Neural cell (in vitro differentiated cells): Measurements from ENCODE around the gene NOC2L. TPM values are rescaled to one million over a fixed set of nuclear protein-coding genes. Genes with fewer than 3 reads are reported as not detected.

Experiments used
- H2AFZ ChIP-seq: fragments of 200-600, 300-800 bp; sonication (generic), shearing (Covaris generic); 2 replicates; pipeline ENCODE4 v1.6.0; 2014; ENCODE audit warnings: low read depth, mild to moderate bottlenecking, antibody characterized with exemption, low read length, moderate library complexity
- H3F3A ChIP-seq: fragments of 200-600 bp; shearing (Covaris generic); 2 replicates; pipeline ENCODE4 v1.6.1; 2016; ENCODE audit warnings: mild to moderate bottlenecking, moderate library complexity, mixed read lengths, antibody characterized with exemption, low read length; ENCODE audit not compliant: insufficient read depth, poor library complexity, severe bottlenecking
- H3K27ac ChIP-seq: fragments of 200-600, 300-800 bp; sonication (generic), shearing (Covaris generic); 2 replicates; pipeline ENCODE4 v1.5.1; 2014; ENCODE audit warnings: mild to moderate bottlenecking, low read length, moderate library complexity
- H3K27me3 ChIP-seq: fragments of 300-800, 200-600 bp; sonication (generic), shearing (Covaris generic); 2 replicates; pipeline ENCODE4 v1.6.0; 2014; ENCODE audit warnings: mild to moderate bottlenecking, low read depth, low read length, moderate library complexity; ENCODE audit not compliant: insufficient read depth
- H3K36me3 ChIP-seq: fragments of 300-800, 200-600 bp; sonication (generic), shearing (Covaris generic); 2 replicates; pipeline ENCODE4 v1.5.1; 2014; ENCODE audit warnings: mild to moderate bottlenecking, antibody characterized with exemption, low read length, moderate library complexity; ENCODE audit not compliant: insufficient read depth
- H3K4me2 ChIP-seq: fragments of 300-800, 200-600 bp; sonication (generic), shearing (Covaris generic); 2 replicates; pipeline ENCODE4 v1.6.0; 2014; ENCODE audit warnings: mild to moderate bottlenecking, low read length
- H3K4me3 ChIP-seq: fragments of 300-800, 200-600 bp; sonication (generic), shearing (Covaris generic); 2 replicates; pipeline ENCODE4 v1.5.1; 2014; ENCODE audit warnings: mild to moderate bottlenecking, low read length, moderate library complexity
- H3K79me2 ChIP-seq: fragments of 200-600 bp; shearing (Covaris generic); replicated peaks from 2 replicates; pipeline ENCODE4 v1.6.0; 2014; ENCODE audit warnings: mild to moderate bottlenecking, low read length, moderate library complexity; ENCODE audit not compliant: insufficient read depth
- H3K9ac ChIP-seq: fragments of 300-800, 200-600 bp; sonication (generic), shearing (Covaris generic); 2 replicates; pipeline ENCODE4 v1.6.1; 2016; ENCODE audit warnings: mild to moderate bottlenecking, low read length, mixed read lengths
- H3K9me2 ChIP-seq: fragments of 200-600 bp; shearing (Covaris generic); 2 replicates; pipeline ENCODE4 v1.6.1; 2016; ENCODE audit warnings: mild to moderate bottlenecking, low read length, mixed read lengths; ENCODE audit not compliant: insufficient read depth
- H3K9me3 ChIP-seq: fragments of 200-600, 300-800 bp; sonication (generic), shearing (Covaris generic); 2 replicates; pipeline ENCODE4 v1.6.1; 2016; ENCODE audit warnings: mild to moderate bottlenecking, mixed run types, low read length, moderate library complexity, mixed read lengths
- H4K20me1 ChIP-seq: fragments of 200-600 bp; shearing (Covaris generic); 2 replicates; pipeline ENCODE4 v1.6.1; 2016; ENCODE audit warnings: mild to moderate bottlenecking, mixed run types; ENCODE audit not compliant: insufficient read depth
- CTCF ChIP-seq: fragments of 450-650 bp; IDR thresholded peaks from 2 replicates; pipeline ENCODE4 v1.5.1; 2014; ENCODE audit warnings: antibody characterized with exemption, mild to moderate bottlenecking, moderate library complexity; ENCODE audit not compliant: poor library complexity, severe bottlenecking
- EP300 ChIP-seq: fragments of 450-650 bp; conservative IDR thresholded peaks from 2 replicates; pipeline ENCODE4 v1.6.1; 2014; ENCODE audit warnings: antibody characterized with exemption, mild to moderate bottlenecking, moderate library complexity; ENCODE audit not compliant: poor library complexity, severe bottlenecking
- EZH2 ChIP-seq: fragments of 200-600, 300-800 bp; shearing (Covaris generic), sonication (generic); IDR thresholded peaks from 2 replicates; pipeline ENCODE4 v1.6.1; 2014; ENCODE audit warnings: antibody characterized with exemption, low read length, borderline replicate concordance, mild to moderate bottlenecking; ENCODE audit not compliant: insufficient read depth, poor library complexity, severe bottlenecking
- MXI1 ChIP-seq: fragments of 450-650 bp; conservative IDR thresholded peaks from 2 replicates; pipeline ENCODE4 v1.6.1; 2014; ENCODE audit warnings: antibody characterized with exemption, mild to moderate bottlenecking; ENCODE audit not compliant: poor library complexity, severe bottlenecking
- POLR2AphosphoS5 ChIP-seq: IDR thresholded peaks from 2 replicates; pipeline ENCODE4 v1.6.1; 2012
- RAD21 ChIP-seq: fragments of 450-650 bp; conservative IDR thresholded peaks from 2 replicates; pipeline ENCODE4 v1.6.1; 2014; ENCODE audit warnings: antibody characterized with exemption, mild to moderate bottlenecking, moderate library complexity
- REST ChIP-seq: IDR thresholded peaks from 2 replicates; pipeline ENCODE4 v1.6.1; 2012; ENCODE audit warnings: borderline replicate concordance
- SMC3 ChIP-seq: fragments of 450-650 bp; conservative IDR thresholded peaks from 2 replicates; pipeline ENCODE4 v1.6.1; 2014; ENCODE audit warnings: antibody characterized with exemption, mild to moderate bottlenecking, moderate library complexity; ENCODE audit not compliant: poor library complexity
- TAF1 ChIP-seq: IDR thresholded peaks from 2 replicates; pipeline ENCODE4 v1.6.1; 2012; ENCODE audit warnings: low read depth
- polyA plus RNA-seq: library from polyadenylated mRNA; depleted of rRNA; stranded (reverse); fragments of >200 nt; gene quantifications from 2 replicates; pipeline ENCODE4 v1.2.3, GENCODE V29; 2014

Gene NOC2L
- polyA plus RNA-seq, 1 donor from 2014 or later: 77.2 TPM

DNA sequence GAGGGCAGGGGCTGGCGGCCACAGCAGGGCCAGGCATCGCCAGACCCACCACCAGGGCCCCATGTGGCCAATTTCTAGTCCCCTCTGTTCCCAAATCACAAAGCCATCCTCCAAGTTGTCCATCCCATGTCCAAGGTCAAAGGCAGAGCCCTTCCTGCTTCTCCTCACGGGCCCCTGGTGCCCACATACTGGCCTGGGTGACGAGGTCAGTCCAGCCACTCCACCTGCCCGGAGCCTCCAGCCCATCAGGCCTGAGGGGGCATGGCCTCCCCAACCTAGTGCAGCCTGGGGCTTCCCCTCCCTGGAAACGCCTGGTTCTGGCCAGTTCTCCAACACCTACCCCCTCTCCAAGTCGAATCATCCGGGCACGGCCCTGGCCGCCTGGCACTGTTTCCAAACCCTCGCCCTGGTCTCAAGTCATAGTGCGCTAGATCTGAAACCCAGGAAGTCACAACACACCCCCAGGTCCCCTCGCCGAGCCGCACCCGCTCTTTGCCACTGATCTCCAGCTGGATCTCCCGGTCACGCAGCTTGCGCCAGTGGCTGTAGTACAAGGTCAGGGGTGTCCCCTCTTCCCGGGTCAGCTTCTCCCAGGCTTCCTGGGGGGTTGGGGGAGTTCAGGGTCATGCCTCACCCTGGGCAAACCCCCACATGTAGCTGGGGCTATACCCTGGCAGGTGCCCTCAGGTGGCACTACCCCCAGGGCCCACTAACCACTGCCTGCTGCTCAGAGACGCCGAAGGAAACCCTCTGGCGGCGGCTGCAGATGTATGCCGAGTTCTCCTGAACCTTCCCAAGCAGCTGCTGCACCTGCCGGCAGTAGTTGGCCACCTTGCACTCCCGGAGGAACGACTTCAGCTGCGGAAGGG lies 13.1 kb downstream of the NOC2L start:
- TF ChIP-seq SMC3 (no peak), REST (no peak), CTCF (no peak), MXI1 (no peak), TAF1 (no peak), EZH2 (no peak), POLR2AphosphoS5 (no peak), RAD21 (no peak), EP300 (no peak)
- Histone ChIP-seq H4K20me1 (no peaks in the 10 kb centered on the region), H3K79me2 (no peaks in the 10 kb centered on the region), H3K27ac (no peak overlapping the region), H2AFZ (no peak overlapping the region), H3K9me2 (no peaks in the 10 kb centered on the region), H3K9me3 (no peaks in the 10 kb centered on the region), H3K36me3 (peaks cover 4% of the 10 kb centered on the region), H3K4me2 (no peak overlapping the region), H3K27me3 (peaks cover 24% of the 10 kb centered on the region), H3F3A (no peaks in the 10 kb centered on the region), H3K9ac (no peak overlapping the region), H3K4me3 (no peak overlapping the region)

GRCh38 chr1:944341-945325 lies 14.4 kb downstream of the NOC2L start:
- H3K4me3 ChIP-seq: no peak overlapping the region
- no peak overlapping the region for H2AFZ ChIP-seq
- no peak overlapping the region for H3K27ac ChIP-seq
- H3K9me3 ChIP-seq: no peaks in the 10 kb centered on the region
- TF ChIP-seq MXI1 (no peak), TAF1 (no peak), RAD21 (no peak), POLR2AphosphoS5 (no peak), CTCF (no peak), EZH2 (no peak), REST (no peak), EP300 (no peak), SMC3 (no peak)
- peaks cover 34% of the 10 kb centered on the region for H3K27me3 ChIP-seq
- no peaks in the 10 kb centered on the region for H3K36me3 ChIP-seq
- H3K4me2 ChIP-seq: no peak overlapping the region
- no peaks in the 10 kb centered on the region for H3K79me2 ChIP-seq
- H3K9me2 ChIP-seq: no peaks in the 10 kb centered on the region
- H3F3A ChIP-seq: no peaks in the 10 kb centered on the region
- no peaks in the 10 kb centered on the region for H4K20me1 ChIP-seq
- H3K9ac ChIP-seq: no peak overlapping the region
